H9 (cell line): Measurements from ENCODE around the gene MYO18A. TPM values are rescaled to one million over a fixed set of nuclear protein-coding genes. Genes with fewer than 3 reads are reported as not detected.
A peak's percentile ranks its signal among the peaks of the same experiment; 100 is the strongest.

ENCODE experiments used
- DNase-seq: peaks from one replicate; pipeline ENCODE4 v3.0.0-alpha.2; 2017
- H2AFZ ChIP-seq: one replicate; pipeline ENCODE4 v1.6.1; 2013; ENCODE audit warnings: mild to moderate bottlenecking, low read length, control low read depth, moderate library complexity
- H2AK5ac ChIP-seq: 2 replicates; pipeline ENCODE4 v1.6.1; 2013; ENCODE audit warnings: low read length, control low read depth, mixed read lengths; ENCODE audit not compliant: insufficient read length
- H2BK120ac ChIP-seq: one replicate; pipeline ENCODE4 v1.6.1; 2013; ENCODE audit warnings: low read depth, mild to moderate bottlenecking, low read length, control low read depth, inconsistent platforms; ENCODE audit not compliant: poor library complexity, severe bottlenecking
- H2BK12ac ChIP-seq: 2 replicates; pipeline ENCODE4 v1.6.1; 2013; ENCODE audit warnings: low read length, control low read depth, mixed read lengths, low read depth; ENCODE audit not compliant: insufficient read length
- H2BK15ac ChIP-seq: 2 replicates; pipeline ENCODE4 v1.6.1; 2013; ENCODE audit warnings: low read depth, low read length, control low read depth
- H2BK20ac ChIP-seq: one replicate; pipeline ENCODE4 v1.6.1; 2013; ENCODE audit warnings: low read depth, mild to moderate bottlenecking, low read length, control low read depth, inconsistent platforms; ENCODE audit not compliant: poor library complexity, severe bottlenecking
- H2BK5ac ChIP-seq: 2 replicates; pipeline ENCODE4 v1.6.1; 2013; ENCODE audit warnings: low read length, control low read depth, mixed read lengths; ENCODE audit not compliant: insufficient read length
- H3K14ac ChIP-seq: 2 replicates; pipeline ENCODE4 v1.6.1; 2013; ENCODE audit warnings: low read length, control low read depth; ENCODE audit not compliant: insufficient read depth
- H3K18ac ChIP-seq: 2 replicates; pipeline ENCODE4 v1.6.1; 2013; ENCODE audit warnings: low read depth, mild to moderate bottlenecking, mixed read lengths, low read length, control low read depth; ENCODE audit not compliant: insufficient read length
- H3K23ac ChIP-seq: 2 replicates; pipeline ENCODE4 v1.6.1; 2013; ENCODE audit warnings: low read length, control low read depth, mixed read lengths, low read depth; ENCODE audit not compliant: insufficient read length
- H3K23me2 ChIP-seq: 2 replicates; pipeline ENCODE4 v1.6.1; 2013; ENCODE audit warnings: low read depth, mild to moderate bottlenecking, mixed read lengths, low read length, control low read depth; ENCODE audit not compliant: insufficient read length, poor library complexity, severe bottlenecking
- H3K27ac ChIP-seq: 2 replicates; pipeline ENCODE4 v1.5.1; 2013; ENCODE audit warnings: low read length, control low read depth, mixed read lengths, low read depth; ENCODE audit not compliant: insufficient read length
- H3K27me3 ChIP-seq: 2 replicates; pipeline ENCODE4 v1.6.1; 2013; ENCODE audit warnings: low read length, control low read depth, inconsistent platforms; ENCODE audit not compliant: insufficient read depth
- H3K4ac ChIP-seq: 2 replicates; pipeline ENCODE4 v1.6.1; 2013; ENCODE audit warnings: low read depth, mild to moderate bottlenecking, control low read depth, inconsistent platforms, low read length, moderate library complexity
- H3K4me1 ChIP-seq: 2 replicates; pipeline ENCODE4 v1.6.1; 2013; ENCODE audit warnings: low read length, control low read depth, inconsistent platforms; ENCODE audit not compliant: insufficient read depth
- H3K4me2 ChIP-seq: 2 replicates; pipeline ENCODE4 v1.6.1; 2013; ENCODE audit warnings: low read length, control low read depth, mixed read lengths; ENCODE audit not compliant: insufficient read length, insufficient read depth
- H3K56ac ChIP-seq: 2 replicates; pipeline ENCODE4 v1.6.1; 2013; ENCODE audit warnings: low read depth, mild to moderate bottlenecking, mixed read lengths, low read length, control low read depth; ENCODE audit not compliant: insufficient read length
- H3K79me1 ChIP-seq: 2 replicates; pipeline ENCODE4 v1.6.1; 2013; ENCODE audit warnings: low read depth, mild to moderate bottlenecking, moderate library complexity, low read length, control low read depth, inconsistent platforms; ENCODE audit not compliant: insufficient read depth, poor library complexity, severe bottlenecking
- H3K79me2 ChIP-seq: 2 replicates; pipeline ENCODE4 v1.6.1; 2013; ENCODE audit warnings: low read length, control low read depth, inconsistent platforms; ENCODE audit not compliant: insufficient read depth
- H3K9ac ChIP-seq: 2 replicates; pipeline ENCODE4 v1.6.1; 2013; ENCODE audit warnings: low read length, control low read depth, mixed read lengths; ENCODE audit not compliant: insufficient read length; ENCODE audit errors: extremely low read depth
- H3K9me3 ChIP-seq: one replicate; pipeline ENCODE4 v1.6.1; 2013; ENCODE audit warnings: low read depth, low read length, inconsistent platforms; ENCODE audit not compliant: control insufficient read depth
- H3T11ph ChIP-seq: one replicate; pipeline ENCODE4 v1.6.1; 2013; ENCODE audit warnings: mild to moderate bottlenecking, low read length, control low read depth, inconsistent platforms
- H4K20me1 ChIP-seq: one replicate; pipeline ENCODE4 v1.6.1; 2013; ENCODE audit not compliant: control insufficient read depth, insufficient read length, insufficient read depth
- H4K5ac ChIP-seq: 2 replicates; pipeline ENCODE4 v1.6.1; 2013; ENCODE audit warnings: low read depth, mild to moderate bottlenecking, mixed read lengths, low read length, control low read depth; ENCODE audit not compliant: insufficient read length
- H4K8ac ChIP-seq: replicated peaks from 2 replicates; pipeline ENCODE4 v1.6.1; 2013; ENCODE audit warnings: low read length, control low read depth, mixed read lengths, low read depth; ENCODE audit not compliant: insufficient read length
- H4K91ac ChIP-seq: 2 replicates; pipeline ENCODE4 v1.6.1; 2013; ENCODE audit warnings: low read depth, mild to moderate bottlenecking, moderate library complexity, mixed read lengths, low read length, control low read depth; ENCODE audit not compliant: insufficient read length
- H3K27ac Mint-ChIP-seq, 3 experiments: 2 replicates in 2 of 3; 3 replicates in 1 of 3; pipeline ENCODE4 v1.8.0; 2020 to 2021; ENCODE audit warnings: mixed read lengths in 3 of 3, mild to moderate bottlenecking in 1 of 3, moderate library complexity in 1 of 3
- H3K27me3 Mint-ChIP-seq: 2 replicates; pipeline ENCODE4 v1.8.0; 2021; ENCODE audit warnings: low read depth, mild to moderate bottlenecking, moderate library complexity, mixed read lengths
- H3K36me3 Mint-ChIP-seq, 3 experiments: 2 replicates in 2 of 3; 3 replicates in 1 of 3; pipeline ENCODE4 v1.8.0; 2020 to 2021; ENCODE audit warnings: low read depth in 3 of 3, mixed read lengths in 3 of 3; ENCODE audit not compliant: insufficient read depth in 1 of 3
- H3K4me1 Mint-ChIP-seq, 2 experiments: 2 replicates each; pipeline ENCODE4 v1.8.0; 2020; ENCODE audit warnings: mixed read lengths in 2 of 2
- H3K4me3 Mint-ChIP-seq, 2 experiments: 2 replicates in 1 of 2; 3 replicates in 1 of 2; pipeline ENCODE4 v1.8.0; 2020 to 2021; ENCODE audit warnings: mild to moderate bottlenecking in 2 of 2, mixed read lengths in 2 of 2, moderate library complexity in 1 of 2
- H3K9me3 Mint-ChIP-seq, 2 experiments: 2 replicates in 1 of 2; 3 replicates in 1 of 2; pipeline ENCODE4 v1.8.0; 2020; ENCODE audit warnings: mild to moderate bottlenecking in 2 of 2, mixed read lengths in 2 of 2, moderate library complexity in 1 of 2
- CTCF ChIP-seq: fragments of 200-600 bp; sonication (generic); conservative IDR thresholded peaks from 3 replicates; pipeline ENCODE4 v1.8.0; 2021; ENCODE audit warnings: antibody characterized with exemption, mild to moderate bottlenecking
- WGBS: extraction: QIAGEN DNeasy Blood & Tissue Kit; methylation state at CpG from one replicate; pipeline ENCODE4 v1.1.7; 2013; ENCODE audit warnings: missing lambda C conversion rate, low lambda C conversion rate, mixed read lengths; ENCODE audit not compliant: insufficient read length; ENCODE audit errors: extremely low coverage; 5-methylcytosine and 5-hydroxymethylcytosine counted together
- total RNA-seq: library from RNA; stranded (reverse); gene quantifications from 2 replicates; pipeline ENCODE4 v1.2.1, GENCODE V29; 2021

The MYO18A gene
- total RNA-seq, 1 experiment from 2014 or later = 21.6 TPM

- Mint-ChIP-seq H3K27ac (peak overlapping the region in 1 of 3 experiments; percentile 12; a peak in 1 of 7 replicates), H3K4me1 (peaks cover 28 to 30% of the 10 kb centered on the region in 2 experiments), H3K27me3 (no peaks in the 10 kb centered on the region), H3K9me3 (no peaks in the 10 kb centered on the region), H3K36me3 (peaks cover 0 to 19% (median 0%) of the 10 kb centered on the region in 3 experiments; a peak in 3 of 7 replicates), H3K4me3 (no peak overlapping the region)
- no peak overlapping the region for H3K56ac ChIP-seq
- no peak overlapping the region for H2BK120ac ChIP-seq
- no peak overlapping the region for H3K18ac ChIP-seq
- H3K27me3 ChIP-seq = no peaks in the 10 kb centered on the region
- H3K14ac ChIP-seq = no peak overlapping the region
- H3K23ac ChIP-seq = no peak overlapping the region
- no peak overlapping the region for H3K27ac ChIP-seq
- no peaks in the 10 kb centered on the region for H3K9me3 ChIP-seq
- H2BK15ac ChIP-seq = no peak overlapping the region
- H4K5ac ChIP-seq = no peak overlapping the region
- no peaks in the 10 kb centered on the region for H3K23me2 ChIP-seq
- H2AK5ac ChIP-seq = no peak overlapping the region
- H4K8ac ChIP-seq = no peak overlapping the region
- no peak overlapping the region for H3K4me2 ChIP-seq
- H3T11ph ChIP-seq = no peak overlapping the region
- WGBS = no CpG with 5 or more reads among the region's 4 CpGs
- no peak overlapping the region for H3K4ac ChIP-seq
- peaks cover 8% of the 10 kb centered on the region; the same call in 1 of the 2 replicates for H3K4me1 ChIP-seq
- TF ChIP-seq CTCF = no peak
- H3K79me2 ChIP-seq = no peaks in the 10 kb centered on the region
- no peak overlapping the region for H2AFZ ChIP-seq
- no peaks in the 10 kb centered on the region for H3K79me1 ChIP-seq
- H3K9ac ChIP-seq = no peak overlapping the region
- H2BK20ac ChIP-seq = no peak overlapping the region
- no peak overlapping the region for H4K91ac ChIP-seq
- no peak overlapping the region for H2BK5ac ChIP-seq
- DNase-seq = no peak
- no peaks in the 10 kb centered on the region for H4K20me1 ChIP-seq
- no peak overlapping the region for H2BK12ac ChIP-seq
Measured at GRCh38 chr17:29057361-29057760, 122.8 kb downstream of the MYO18A start.
